Heart right ventricle (tissue), 16 donors: ENCODE results near the gene DGKQ. TPM values are rescaled to one million over a fixed set of nuclear protein-coding genes. Genes with fewer than 3 reads are reported as not detected.
A peak's percentile ranks its signal among the peaks of the same experiment; 100 is the strongest.

Experiments used
- ATAC-seq, 8 donors: fragments of 200-7000 bp; cut with Tn5 transposase; one replicate each; pipeline ENCODE4 v1.9.1; 2020; ENCODE audit warnings: mild to moderate bottlenecking in 8 of 8, moderate library complexity in 8 of 8, moderate number of reproducible peaks in 1 of 8
- DNase-seq, 2 donors: peaks; one replicate each; pipeline ENCODE4 v3.0.0-alpha.2; 2020
- H3K27ac ChIP-seq, 10 donors: fragments of 200-600 bp; sonication (generic) in 2 of 10; one replicate each; pipeline versions ENCODE4 v1.5.0 to v1.8.0; 2020 to 2022; ENCODE audit warnings: mild to moderate bottlenecking in 3 of 10
- H3K27me3 ChIP-seq, 7 donors: fragments of 200-600 bp; one replicate each; pipeline ENCODE4 v1.8.0; 2021 to 2022; ENCODE audit warnings: mild to moderate bottlenecking in 2 of 7
- H3K36me3 ChIP-seq, 9 donors: fragments of 200-600 bp; sonication (generic) in 1 of 9; one replicate each; pipeline versions ENCODE4 v1.5.0 to v1.8.0; 2020 to 2022; ENCODE audit warnings: mild to moderate bottlenecking in 2 of 9
- H3K4me1 ChIP-seq, 9 donors: fragments of 200-600 bp; sonication (generic) in 1 of 9; one replicate each; pipeline versions ENCODE4 v1.5.0 to v1.8.0; 2020 to 2022; ENCODE audit warnings: mild to moderate bottlenecking in 4 of 9
- H3K4me3 ChIP-seq, 10 donors: fragments of 200-600 bp; sonication (generic) in 2 of 10; one replicate each; pipeline versions ENCODE4 v1.5.0 to v1.8.0; 2020 to 2022; ENCODE audit warnings: mild to moderate bottlenecking in 7 of 10, moderate library complexity in 2 of 10
- H3K9me3 ChIP-seq, 11 donors: fragments of 200-600 bp in 10 of 11; sonication (generic) in 2 of 11; one replicate each; pipeline versions ENCODE4 v1.5.0 to v1.8.0; 2013 to 2022; ENCODE audit warnings: mild to moderate bottlenecking in 2 of 11, control low read depth in 1 of 11, moderate library complexity in 1 of 11
- CTCF ChIP-seq, 9 donors: fragments of 200-600 bp; sonication (generic) in 2 of 9; IDR thresholded peaks; one replicate each; pipeline versions ENCODE4 v1.5.0 to v1.8.0; 2021 to 2022; ENCODE audit warnings: antibody characterized with exemption in 9 of 9, mild to moderate bottlenecking in 5 of 9, moderate library complexity in 1 of 9
- WGBS, 2 donors: extraction: QIAGEN DNeasy Blood & Tissue Kit; methylation state at CpG; one replicate each; pipeline ENCODE4 v1.1.7; 2013; ENCODE audit warnings: inconsistent platforms in 1 of 2; 5-methylcytosine and 5-hydroxymethylcytosine counted together
- intact Hi-C, 10 donors: fragments of 100-400 bp; cut with DNase I; formaldehyde crosslinking; loops; one replicate each; pipeline versions ENCODE4 v1.11.1 to v1.14.2; 2022
- polyA plus RNA-seq, 2 donors: library from polyadenylated mRNA; stranded (reverse); fragments of 200-250 nt; gene quantifications; one replicate each; pipeline ENCODE4 v1.2.3, GENCODE V29; 2013
- total RNA-seq, 10 donors: library from RNA; stranded (reverse); fragmentation: NEBNext Ultra II Directional in 3 of 10; extraction: Animal tissue kit (Norgen Biotek cat#: 25700) in 3 of 10; gene quantifications; one replicate each; pipeline versions ENCODE4 v1.2.1 to v1.2.4, GENCODE V29; 2021 to 2023
- donor health status: Arrhythmogenic right ventricular cardiomyopathy.
- donor health status: ischemic (EF 13 %, LVEDD 7.1; RV severe dilation, severe dysfunction).
- donor health status: healthy with polysubstance abuse.
- donor health status: DM: no; HTN: yes; CAD: no.
- donor health status: DM: no; HTN: no; CAD: no.
- donor health status: ischemic (EF 25% LVEDD 6.9; RV normal size, moderate dysfunction).
- donor health status: ischemic (EF 25% LVEDD 5.7; RV mildly dilated, moderate dysfunction).
- donor health status: healthy.
- donor health status: DM: yes; HTN: yes; CAD: no.
- donor health status: Ischemic cardiomyopathy.
- donor health status: ischemic (EF 35%, LVEDD 5.7; RV mildly dilated, moderate dysfunction).
- donor health status: nonischemic (EF 11% LVEDD 7.7; RV severe dilation, severe dysfunction).
- donor health status: DM: yes; HTN: yes; CAD: no.
- donor health status: PGD.
- donor health status: ischemic (EF 29% LVEDD 5.4; RV normal size, mild dysfunction).
- donor health status: nonischemic (EF 23%, LVEDD 6.1; RV moderate dilation, normal function).

DGKQ gene
- total and polyA plus RNA-seq, 12 donors = 2.8 to 5.2 (median 3.8) TPM

DNA sequence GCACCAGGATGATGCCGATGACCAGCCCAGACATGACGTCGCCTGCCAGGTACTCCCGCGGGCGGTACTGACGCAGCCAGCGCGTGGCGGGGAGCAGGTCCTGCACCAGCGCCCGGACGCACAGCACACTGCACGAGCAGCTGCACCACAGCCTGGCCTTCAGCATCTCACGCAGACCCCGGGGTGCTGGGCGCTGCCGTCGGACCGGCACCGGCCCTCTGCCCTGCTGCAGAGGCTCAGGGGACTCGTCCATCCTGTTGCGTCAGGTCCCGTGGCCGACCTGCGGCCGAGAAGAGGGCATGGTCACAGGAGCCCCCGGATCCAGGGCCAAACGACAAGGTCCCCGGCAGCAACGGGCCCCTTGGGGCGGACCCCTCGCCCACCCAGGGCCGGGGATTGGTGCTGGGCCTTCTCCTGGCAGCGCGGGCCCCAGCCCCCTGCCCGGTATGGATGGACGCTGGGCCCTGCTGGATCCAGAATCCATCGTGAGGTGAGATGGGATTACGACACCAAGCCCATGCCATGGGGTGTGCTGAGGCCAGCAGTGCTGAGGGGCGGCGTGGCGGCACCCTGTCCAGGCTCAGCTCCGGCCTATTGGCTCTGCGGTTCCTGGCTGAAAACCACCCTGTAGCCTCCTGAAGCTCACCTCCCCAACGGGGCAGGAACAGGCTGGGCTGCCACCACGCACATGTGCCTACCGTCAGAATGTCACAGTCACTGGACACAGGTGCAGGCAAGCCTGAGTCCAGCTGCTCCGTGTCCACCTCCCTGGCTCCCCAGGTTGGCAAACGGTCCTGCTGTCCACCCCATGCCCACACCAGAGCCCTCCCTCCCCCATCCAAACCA is 18.3 kb upstream of the DGKQ start:
- no peaks in the 10 kb centered on the region for H3K9me3 ChIP-seq
- peaks cover 0 to 11% (median 8%) of the 10 kb centered on the region in 7 donors for H3K27me3 ChIP-seq
- peaks cover 4 to 12% (median 10%) of the 10 kb centered on the region in 9 donors for H3K4me1 ChIP-seq
- no peak for TF ChIP-seq CTCF (IDR thresholded peaks at IDR 0.05)
- peaks cover 0 to 15% (median 0%) of the 10 kb centered on the region in 9 donors for H3K36me3 ChIP-seq
- WGBS, 2 donors = 96 to 97% methylated on average over 48 to 50 of the region's 50 CpGs
- H3K4me3 ChIP-seq = no peak overlapping the region
- intact Hi-C loops = no loop called here
- no peak for ATAC-seq
- H3K27ac ChIP-seq = no peak overlapping the region
- DNase-seq = no peak

- no peak for DNase-seq
- no peak overlapping the region for H3K4me3 ChIP-seq
- peaks cover 0 to 3% (median under 1%) of the 10 kb centered on the region in 7 donors for H3K27me3 ChIP-seq
- H3K9me3 ChIP-seq = no peaks in the 10 kb centered on the region
- no peak for TF ChIP-seq CTCF (IDR thresholded peaks at IDR 0.05)
- H3K36me3 ChIP-seq = peaks cover 0 to 15% (median 0%) of the 10 kb centered on the region in 9 donors
- WGBS, 2 donors = 93 to 95% methylated on average over 26 of the region's 26 CpGs
- ATAC-seq = no peak
- peaks cover 4 to 18% (median 17%) of the 10 kb centered on the region in 9 donors for H3K4me1 ChIP-seq
- intact Hi-C loops = no loop called here
- H3K27ac ChIP-seq = no peak overlapping the region
Measured at GRCh38 chr4:990746-991367, 17.5 kb upstream of the DGKQ start.

- DNase-seq = peak in 1 of 2 donors; percentile 12
Measured at GRCh38 chr4:989722-990471, 16.5 kb upstream of the DGKQ start.

More at GRCh38 chr4:989722-990471, 16.5 kb upstream of the DGKQ start:
- Histone ChIP-seq H3K4me1 (peaks cover 4 to 28% (median 25%) of the 10 kb centered on the region in 9 donors), H3K4me3 (no peak overlapping the region), H3K36me3 (peaks cover 0 to 15% (median 0%) of the 10 kb centered on the region in 9 donors), H3K27ac (no peak overlapping the region), H3K27me3 (no peaks in the 10 kb centered on the region), H3K9me3 (no peaks in the 10 kb centered on the region)
- intact Hi-C loops = no loop called here
- no peak for TF ChIP-seq CTCF (IDR thresholded peaks at IDR 0.05)
- 97% methylated on average over 58 of the region's 58 CpGs for WGBS, 2 donors
- ATAC-seq = no peak
